Endothelial cell (in vitro differentiated cells): ENCODE data around the gene INSRR. TPM values are rescaled to one million over a fixed set of nuclear protein-coding genes. Genes with fewer than 3 reads are reported as not detected.

Source experiments
- DNase-seq: peaks from one replicate; pipeline ENCODE4 v3.0.0; 2021; ENCODE audit warnings: low spot score
- H3K27ac Mint-ChIP-seq: one replicate; pipeline ENCODE4 v1.8.0; 2021; ENCODE audit warnings: mixed read lengths, inconsistent platforms; ENCODE audit not compliant: unreplicated experiment
- H3K27me3 Mint-ChIP-seq: one replicate; pipeline ENCODE4 v1.8.0; 2021; ENCODE audit warnings: mild to moderate bottlenecking, moderate library complexity, mixed read lengths, inconsistent platforms; ENCODE audit not compliant: unreplicated experiment
- H3K36me3 Mint-ChIP-seq: one replicate; pipeline ENCODE4 v1.8.0; 2021; ENCODE audit warnings: mild to moderate bottlenecking, low read depth, mixed read lengths, inconsistent platforms; ENCODE audit not compliant: unreplicated experiment
- H3K4me1 Mint-ChIP-seq: one replicate; pipeline ENCODE4 v1.8.0; 2021; ENCODE audit warnings: mild to moderate bottlenecking, mixed read lengths, inconsistent platforms; ENCODE audit not compliant: unreplicated experiment
- H3K4me3 Mint-ChIP-seq: one replicate; pipeline ENCODE4 v1.8.0; 2021; ENCODE audit warnings: mild to moderate bottlenecking, mixed read lengths, inconsistent platforms; ENCODE audit not compliant: unreplicated experiment
- H3K9me3 Mint-ChIP-seq: one replicate; pipeline ENCODE4 v1.8.0; 2021; ENCODE audit warnings: mixed read lengths, inconsistent platforms; ENCODE audit not compliant: unreplicated experiment
- long read RNA-seq: library from polyadenylated mRNA; unstranded; transcript quantifications from one replicate; pipeline ENCODE4 v2.0.0, GENCODE V29; 2020; ENCODE audit not compliant: unreplicated experiment
- total RNA-seq: library from RNA; stranded (reverse); fragmentation: NEBNext Ultra II Directional; extraction: Animal tissue kit (Norgen Biotek cat#: 25700); gene quantifications from one replicate; pipeline ENCODE4 v1.2.1, GENCODE V29; 2021; ENCODE audit not compliant: unreplicated experiment
- TF ChIP-seq, protein P1 (sequence below): fragments of 200-600 bp; sonication (generic); IDR thresholded peaks from one replicate; pipeline ENCODE4 v1.5.0; 2021; ENCODE audit warnings: antibody characterized with exemption; ENCODE audit not compliant: unreplicated experiment

Gene INSRR
- not detected for total RNA-seq
- long read RNA-seq: 0 reads

GRCh38 chr1:156858959-156859522 lies at the start of gene INSRR:
TSS of gene INSRR (minus strand) at chr1:156859117. CDS start at chr1:156858621, 496 bp downstream.
- H3K9me3 Mint-ChIP-seq: no peaks in the 10 kb centered on the region
- no peak within 1 kb of the TSS for H3K27ac Mint-ChIP-seq
- TF ChIP-seq, protein P1, sequence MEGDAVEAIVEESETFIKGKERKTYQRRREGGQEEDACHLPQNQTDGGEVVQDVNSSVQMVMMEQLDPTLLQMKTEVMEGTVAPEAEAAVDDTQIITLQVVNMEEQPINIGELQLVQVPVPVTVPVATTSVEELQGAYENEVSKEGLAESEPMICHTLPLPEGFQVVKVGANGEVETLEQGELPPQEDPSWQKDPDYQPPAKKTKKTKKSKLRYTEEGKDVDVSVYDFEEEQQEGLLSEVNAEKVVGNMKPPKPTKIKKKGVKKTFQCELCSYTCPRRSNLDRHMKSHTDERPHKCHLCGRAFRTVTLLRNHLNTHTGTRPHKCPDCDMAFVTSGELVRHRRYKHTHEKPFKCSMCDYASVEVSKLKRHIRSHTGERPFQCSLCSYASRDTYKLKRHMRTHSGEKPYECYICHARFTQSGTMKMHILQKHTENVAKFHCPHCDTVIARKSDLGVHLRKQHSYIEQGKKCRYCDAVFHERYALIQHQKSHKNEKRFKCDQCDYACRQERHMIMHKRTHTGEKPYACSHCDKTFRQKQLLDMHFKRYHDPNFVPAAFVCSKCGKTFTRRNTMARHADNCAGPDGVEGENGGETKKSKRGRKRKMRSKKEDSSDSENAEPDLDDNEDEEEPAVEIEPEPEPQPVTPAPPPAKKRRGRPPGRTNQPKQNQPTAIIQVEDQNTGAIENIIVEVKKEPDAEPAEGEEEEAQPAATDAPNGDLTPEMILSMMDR: no peak
- peak within 1 kb of the TSS; percentile 57 for H3K4me3 Mint-ChIP-seq
- H3K36me3 Mint-ChIP-seq: peaks cover 10% of the 10 kb centered on the region
- peaks cover 24% of the 10 kb centered on the region for H3K4me1 Mint-ChIP-seq
- H3K27me3 Mint-ChIP-seq: peaks cover 39% of the 10 kb centered on the region
- DNase-seq: no peak

- DNase-seq: no peak
- TF ChIP-seq, protein P1: no peak
- Mint-ChIP-seq H3K4me3 (peak overlapping the region; percentile 35), H3K27me3 (peaks cover 5% of the 10 kb centered on the region), H3K27ac (peak overlapping the region; percentile 44), H3K9me3 (no peaks in the 10 kb centered on the region), H3K36me3 (peaks cover 43% of the 10 kb centered on the region), H3K4me1 (peaks cover 30% of the 10 kb centered on the region)
Measured at GRCh38 chr1:156908541-156908940, 49.6 kb upstream of the INSRR start.

GRCh38 chr1:156906206-156906906 lies 47.4 kb upstream of the INSRR start:
- Mint-ChIP-seq H3K9me3 (no peaks in the 10 kb centered on the region), H3K4me1 (peaks cover 37% of the 10 kb centered on the region), H3K27ac (no peak overlapping the region), H3K36me3 (peaks cover 40% of the 10 kb centered on the region), H3K4me3 (peak overlapping the region; percentile 53), H3K27me3 (peaks cover 11% of the 10 kb centered on the region)
- TF ChIP-seq, protein P1: no peak
- DNase-seq: no peak

- TF ChIP-seq, protein P1: no peak
- no peak overlapping the region for H3K27ac Mint-ChIP-seq
- H3K27me3 Mint-ChIP-seq: peaks cover 13% of the 10 kb centered on the region
- DNase-seq: no peak
- no peaks in the 10 kb centered on the region for H3K9me3 Mint-ChIP-seq
- peak overlapping the region; percentile 32 for H3K4me3 Mint-ChIP-seq
- H3K4me1 Mint-ChIP-seq: peaks cover 42% of the 10 kb centered on the region
- H3K36me3 Mint-ChIP-seq: peaks cover 36% of the 10 kb centered on the region
Measured at GRCh38 chr1:156905651-156906050, 46.7 kb upstream of the INSRR start.

DNA sequence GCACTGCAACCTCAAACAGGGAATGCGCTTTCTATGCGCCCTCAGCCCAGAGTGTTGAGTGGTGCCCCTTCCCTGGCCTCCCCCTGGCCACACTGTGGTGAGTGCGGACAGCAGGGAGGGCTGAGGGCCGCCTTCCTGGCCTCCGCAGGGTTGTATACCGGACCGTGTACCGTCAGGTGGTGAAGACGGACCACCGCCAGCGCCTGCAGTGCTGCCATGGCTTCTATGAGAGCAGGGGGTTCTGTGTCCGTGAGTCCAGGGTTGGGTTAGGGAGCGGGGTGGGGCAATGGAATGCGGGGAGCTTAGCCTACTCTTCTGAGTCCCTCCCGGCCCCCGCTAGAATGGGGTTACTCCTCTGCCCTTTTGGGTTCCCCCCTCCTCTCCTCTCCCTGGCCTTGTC lies 46.3 kb upstream of the INSRR start:
- TF ChIP-seq, protein P1: no peak
- Mint-ChIP-seq H3K27me3 (peaks cover 15% of the 10 kb centered on the region), H3K4me1 (peaks cover 45% of the 10 kb centered on the region), H3K4me3 (no peak overlapping the region), H3K27ac (no peak overlapping the region), H3K36me3 (peaks cover 32% of the 10 kb centered on the region), H3K9me3 (no peaks in the 10 kb centered on the region)
- no peak for DNase-seq
